Natural killer cell (primary cell): ENCODE results near the gene HADH. TPM values are rescaled to one million over a fixed set of nuclear protein-coding genes. Genes with fewer than 3 reads are reported as not detected.

ENCODE experiments used
- ATAC-seq, 3 donors: fragments of 150-1000 bp in 2 of 3; fragments of 200-7000 bp in 1 of 3; cut with Tn5 transposase; 1 replicate in 1 of 3; 2 replicates in 2 of 3; pipeline ENCODE4 v1.10.0; 2021; ENCODE audit warnings: mild to moderate bottlenecking in 2 of 3, moderate library complexity in 2 of 3
- DNase-seq, 2 donors: peaks; one replicate each; pipeline versions ENCODE4 v3.0.0 to v3.0.0-alpha.2; 2013 to 2021; ENCODE audit warnings: mixed read lengths in 1 of 2
- H3K27ac ChIP-seq: one replicate; pipeline ENCODE4 v1.5.1; 2013; ENCODE audit warnings: mild to moderate bottlenecking, low read length
- H3K27me3 ChIP-seq: one replicate; pipeline ENCODE4 v1.6.1; 2013; ENCODE audit warnings: low read length; ENCODE audit not compliant: control insufficient read depth, insufficient read depth
- H3K36me3 ChIP-seq: one replicate; pipeline ENCODE4 v1.6.1; 2013; ENCODE audit warnings: low read length; ENCODE audit not compliant: control insufficient read depth, insufficient read depth
- H3K4me1 ChIP-seq: one replicate; pipeline ENCODE4 v1.6.1; 2013; ENCODE audit warnings: low read length; ENCODE audit not compliant: control insufficient read depth, insufficient read depth
- H3K4me3 ChIP-seq: one replicate; pipeline ENCODE4 v1.5.1; 2013; ENCODE audit warnings: low read length
- H3K9me3 ChIP-seq: one replicate; pipeline ENCODE4 v1.6.1; 2013; ENCODE audit warnings: low read length; ENCODE audit not compliant: control insufficient read depth, insufficient read depth
- H3K27ac Mint-ChIP-seq, 2 donors: one replicate each; pipeline ENCODE4 v1.8.0; 2022; ENCODE audit warnings: mild to moderate bottlenecking in 2 of 2, mixed read lengths in 2 of 2, moderate library complexity in 1 of 2
- H3K27me3 Mint-ChIP-seq, 2 donors: one replicate each; pipeline ENCODE4 v1.8.0; 2022; ENCODE audit warnings: low read depth in 2 of 2, mixed read lengths in 2 of 2
- H3K36me3 Mint-ChIP-seq: one replicate; pipeline ENCODE4 v1.8.0; 2022; ENCODE audit warnings: mixed read lengths
- H3K4me1 Mint-ChIP-seq, 2 donors: one replicate each; pipeline ENCODE4 v1.8.0; 2022; ENCODE audit warnings: mixed read lengths in 2 of 2
- H3K4me3 Mint-ChIP-seq: one replicate; pipeline ENCODE4 v1.8.0; 2022; ENCODE audit warnings: mild to moderate bottlenecking, moderate library complexity, mixed read lengths
- H3K9me3 Mint-ChIP-seq, 2 donors: one replicate each; pipeline ENCODE4 v1.8.0; 2022; ENCODE audit warnings: mixed read lengths in 2 of 2
- CTCF ChIP-seq: fragments of 200-600 bp; IDR thresholded peaks from one replicate; pipeline ENCODE4 v1.8.0; 2022; ENCODE audit warnings: antibody characterized with exemption
- WGBS: methylation state at CpG from one replicate; pipeline ENCODE4 v1.1.7; 2013; ENCODE audit warnings: missing lambda C conversion rate; ENCODE audit not compliant: insufficient coverage; 5-methylcytosine and 5-hydroxymethylcytosine counted together
- intact Hi-C: fragments of 100-400 bp; cut with micrococcal nuclease; formaldehyde crosslinking; loops from one replicate; pipeline ENCODE4 v1.14.2; 2022
- total RNA-seq, 4 donors: library from RNA; stranded (reverse); fragments of 120-200 nt in 1 of 4; gene quantifications; one replicate each; pipeline versions ENCODE4 v1.2.3 to v1.2.4, GENCODE V29; 2013 to 2022

HADH gene
- total RNA-seq, 3 donors from 2014 or later (not counting 1 experiment from before 2014, with no cell fraction given), result 9.1 to 16.5 (median 14.4) TPM

DNA sequence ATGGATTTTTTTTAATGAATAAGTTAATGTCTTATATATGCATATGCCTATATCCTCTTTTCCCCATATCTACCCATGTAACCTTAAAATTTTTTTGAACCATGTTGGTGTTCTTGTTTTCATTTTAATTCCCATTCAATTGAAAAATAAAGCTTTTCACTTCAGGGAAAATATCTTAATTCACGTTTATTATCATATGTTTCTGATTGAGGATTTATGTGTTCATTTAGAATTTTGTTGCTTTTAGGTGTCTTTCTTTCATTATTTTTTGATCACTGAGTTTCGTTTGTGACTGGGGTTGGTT lies 29.1 kb downstream of the HADH start:
- H3K4me3 ChIP-seq, result no peak overlapping the region
- H3K4me1 Mint-ChIP-seq, result peaks cover 0 to under 1% of the 10 kb centered on the region in 2 donors
- no peak for ATAC-seq
- intact Hi-C loops, result loop anchor here (1.0 kb wide), 2 partner anchors 553 to 1387 kb away; no protein-coding TSS in a partner anchor
- 100% methylated on average over 1 of the region's 2 CpGs for WGBS
- no peaks in the 10 kb centered on the region for H3K9me3 ChIP-seq
- no peaks in the 10 kb centered on the region for H3K27me3 ChIP-seq
- no peaks in the 10 kb centered on the region for H3K9me3 Mint-ChIP-seq
- no peak for DNase-seq
- peak; percentile 6 for TF ChIP-seq CTCF
- H3K27ac ChIP-seq, result no peak overlapping the region
- no peaks in the 10 kb centered on the region for H3K4me1 ChIP-seq
- peaks cover 34% of the 10 kb centered on the region for H3K36me3 ChIP-seq
- H3K27me3 Mint-ChIP-seq, result no peaks in the 10 kb centered on the region
- H3K36me3 Mint-ChIP-seq, result peaks cover 10% of the 10 kb centered on the region
- H3K4me3 Mint-ChIP-seq, result no peak overlapping the region
- H3K27ac Mint-ChIP-seq, result no peak overlapping the region

GRCh38 chr4:108024085-108024877 lies 34.6 kb downstream of the HADH start:
- Mint-ChIP-seq H3K36me3 (peaks cover 8% of the 10 kb centered on the region), H3K27me3 (no peaks in the 10 kb centered on the region), H3K4me1 (peaks cover 0 to 4% of the 10 kb centered on the region in 2 donors), H3K27ac (no peak overlapping the region), H3K9me3 (no peaks in the 10 kb centered on the region), H3K4me3 (no peak overlapping the region)
- TF ChIP-seq CTCF, result no peak
- intact Hi-C loops, result no loop called here
- 94% methylated on average over 3 of the region's 5 CpGs for WGBS
- ATAC-seq (no peak), DNase-seq (no peak)
- no peaks in the 10 kb centered on the region for H3K4me1 ChIP-seq
- no peak overlapping the region for H3K27ac ChIP-seq
- H3K4me3 ChIP-seq, result no peak overlapping the region
- no peaks in the 10 kb centered on the region for H3K27me3 ChIP-seq
- H3K9me3 ChIP-seq, result no peaks in the 10 kb centered on the region
- H3K36me3 ChIP-seq, result peaks cover 41% of the 10 kb centered on the region

DNA sequence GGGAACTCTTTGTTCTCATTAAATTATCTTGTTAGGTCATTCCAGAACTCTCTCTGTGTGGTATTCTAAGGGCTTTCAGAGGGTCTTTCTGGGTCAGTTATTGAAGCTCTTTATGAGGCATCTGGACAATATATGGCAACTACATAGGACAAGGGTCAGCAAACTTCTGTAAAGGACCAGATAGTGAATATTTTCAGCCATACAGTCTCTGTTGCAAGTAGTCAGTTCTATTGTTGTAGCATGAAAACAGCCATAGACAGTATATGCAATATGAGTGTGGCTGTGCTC lies 35.1 kb downstream of the HADH start:
- H3K4me3 Mint-ChIP-seq, result no peak overlapping the region
- no peaks in the 10 kb centered on the region for H3K9me3 Mint-ChIP-seq
- no peaks in the 10 kb centered on the region for H3K27me3 Mint-ChIP-seq
- peaks cover 0 to 9% of the 10 kb centered on the region in 2 donors for H3K4me1 Mint-ChIP-seq
- peaks cover 35% of the 10 kb centered on the region for H3K36me3 ChIP-seq
- peaks cover 8% of the 10 kb centered on the region for H3K36me3 Mint-ChIP-seq
- no peak for DNase-seq
- no peak overlapping the region for H3K27ac Mint-ChIP-seq
- H3K4me3 ChIP-seq, result no peak overlapping the region
- TF ChIP-seq CTCF, result no peak
- no peak overlapping the region for H3K27ac ChIP-seq
- H3K9me3 ChIP-seq, result no peaks in the 10 kb centered on the region
- ATAC-seq, result no peak
- H3K27me3 ChIP-seq, result no peaks in the 10 kb centered on the region
- peaks cover under 1% of the 10 kb centered on the region for H3K4me1 ChIP-seq
- intact Hi-C loops, result no loop called here
